Muscle of leg (tissue), 11 donors: ENCODE results near the gene ATP6V0D1. TPM values are rescaled to one million over a fixed set of nuclear protein-coding genes. Genes with fewer than 3 reads are reported as not detected.
A peak's percentile ranks its signal among the peaks of the same experiment; 100 is the strongest.

Experiments
- DNase-seq: peaks from one replicate; pipeline ENCODE4 v3.0.0; 2013
- H3K27ac ChIP-seq: one replicate; pipeline ENCODE4 v1.5.1; 2013; ENCODE audit warnings: mild to moderate bottlenecking, low read length, control low read depth
- H3K27me3 ChIP-seq: one replicate; pipeline ENCODE4 v1.6.1; 2013; ENCODE audit warnings: low read length; ENCODE audit not compliant: control insufficient read depth, insufficient read depth
- H3K36me3 ChIP-seq: one replicate; pipeline ENCODE4 v1.6.1; 2013; ENCODE audit warnings: low read length; ENCODE audit not compliant: control insufficient read depth, insufficient read depth
- H3K4me1 ChIP-seq: one replicate; pipeline ENCODE4 v1.6.1; 2013; ENCODE audit warnings: low read length; ENCODE audit not compliant: control insufficient read depth, insufficient read depth
- H3K4me3 ChIP-seq: one replicate; pipeline ENCODE4 v1.5.1; 2013; ENCODE audit warnings: low read length, control low read depth
- H3K9me3 ChIP-seq: replicated peaks from 2 replicates; pipeline ENCODE4 v1.6.1; 2013; ENCODE audit warnings: low read depth, low read length; ENCODE audit not compliant: control insufficient read depth
- WGBS: methylation state at CpG from one replicate; pipeline ENCODE4 v1.1.5; 2013; ENCODE audit warnings: missing lambda C conversion rate; ENCODE audit not compliant: insufficient coverage; 5-methylcytosine and 5-hydroxymethylcytosine counted together
- polyA plus RNA-seq, 8 donors: library from polyadenylated mRNA; unstranded; fragments of 120-200 nt; gene quantifications; one replicate each; pipeline versions ENCODE4 v1.2.1 to v1.2.3, GENCODE V29; 2013; ENCODE audit warnings: inconsistent platforms in 1 of 8, low replicate concordance in 1 of 8; ENCODE audit not compliant: insufficient read length in 8 of 8, insufficient read depth in 1 of 8
- total RNA-seq: library from RNA; stranded (reverse); fragments of 120-200 nt; gene quantifications from one replicate; pipeline ENCODE4 v1.2.4, GENCODE V29; 2013

ATP6V0D1 gene
- total and polyA plus RNA-seq, 9 donors: 43.5 to 69.0 (median 66.2) TPM

- H3K4me1 ChIP-seq: peaks cover 29% of the 10 kb centered on the region
- peak overlapping the region; percentile 94 for H3K4me3 ChIP-seq
- DNase-seq: peak; percentile 54
- H3K36me3 ChIP-seq: peaks cover 11% of the 10 kb centered on the region
- H3K27me3 ChIP-seq: no peaks in the 10 kb centered on the region
- H3K9me3 ChIP-seq: no peaks in the 10 kb centered on the region
- 8% methylated on average over 12 of the region's 17 CpGs for WGBS
- H3K27ac ChIP-seq: peak overlapping the region; percentile 92
Measured at GRCh38 chr16:67481561-67482232, 740 bp upstream of the ATP6V0D1 start.

GRCh38 chr16:67477960-67478554 lies 2.9 kb downstream of the ATP6V0D1 start:
- no peaks in the 10 kb centered on the region for H3K36me3 ChIP-seq
- WGBS: 95% methylated on average over 3 of the region's 8 CpGs
- no peak overlapping the region for H3K27ac ChIP-seq
- H3K4me3 ChIP-seq: no peak overlapping the region
- no peaks in the 10 kb centered on the region for H3K27me3 ChIP-seq
- no peaks in the 10 kb centered on the region for H3K9me3 ChIP-seq
- H3K4me1 ChIP-seq: peaks cover 29% of the 10 kb centered on the region
- no peak for DNase-seq

DNA sequence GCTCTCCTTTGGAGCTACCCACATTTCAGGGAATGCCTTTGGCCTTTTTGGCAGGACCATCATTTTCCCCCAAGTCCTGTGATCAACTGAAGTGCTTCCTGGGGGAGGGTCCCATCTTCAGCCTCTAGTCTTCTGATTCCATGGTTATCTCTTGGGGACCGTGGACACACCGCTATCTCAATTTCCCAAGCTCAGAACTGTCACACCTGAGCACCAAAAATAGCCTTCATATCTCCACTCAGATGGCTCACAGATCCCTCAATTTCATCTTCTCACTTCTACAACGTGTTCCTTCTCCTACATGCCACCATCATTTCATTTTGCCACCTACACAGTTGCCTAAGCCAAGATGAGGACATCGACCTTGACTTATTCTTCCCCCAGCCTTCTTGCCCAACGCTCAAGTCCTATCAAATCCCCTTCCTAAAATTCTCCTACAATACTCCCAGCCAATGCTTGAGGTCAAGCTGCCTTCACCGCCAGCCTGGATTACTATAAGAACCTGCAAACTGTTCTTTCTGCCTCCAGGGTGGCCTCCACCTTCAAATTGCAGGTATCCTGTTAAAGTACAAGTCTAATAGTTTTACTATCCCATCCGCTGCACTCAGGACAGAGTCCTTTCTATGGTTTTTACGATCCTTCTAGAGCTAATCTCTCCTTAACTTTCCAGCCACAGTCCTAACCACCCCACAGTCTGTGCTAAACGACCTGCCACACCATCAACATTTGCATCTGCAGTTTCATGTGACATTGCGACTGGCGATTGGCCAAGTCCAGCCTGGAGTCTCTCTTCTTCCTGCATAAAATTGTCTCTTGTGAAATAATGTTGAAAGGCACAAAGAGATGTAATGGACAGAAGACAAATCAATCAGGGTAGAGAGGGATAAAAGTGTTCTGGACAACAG lies 6.2 kb downstream of the ATP6V0D1 start:
- Histone ChIP-seq H3K36me3 (no peaks in the 10 kb centered on the region), H3K9me3 (no peaks in the 10 kb centered on the region), H3K4me3 (no peak overlapping the region), H3K27ac (no peak overlapping the region), H3K4me1 (peaks cover 26% of the 10 kb centered on the region), H3K27me3 (no peaks in the 10 kb centered on the region)
- 92% methylated on average over 8 of the region's 11 CpGs for WGBS
- DNase-seq: no peak

GRCh38 chr16:67471758-67472384 lies 9.1 kb downstream of the ATP6V0D1 start:
- WGBS: 81% methylated on average over 4 of the region's 6 CpGs
- Histone ChIP-seq H3K36me3 (no peaks in the 10 kb centered on the region), H3K9me3 (no peaks in the 10 kb centered on the region), H3K27me3 (no peaks in the 10 kb centered on the region), H3K27ac (no peak overlapping the region), H3K4me1 (peaks cover 40% of the 10 kb centered on the region), H3K4me3 (no peak overlapping the region)
- DNase-seq: no peak

DNA sequence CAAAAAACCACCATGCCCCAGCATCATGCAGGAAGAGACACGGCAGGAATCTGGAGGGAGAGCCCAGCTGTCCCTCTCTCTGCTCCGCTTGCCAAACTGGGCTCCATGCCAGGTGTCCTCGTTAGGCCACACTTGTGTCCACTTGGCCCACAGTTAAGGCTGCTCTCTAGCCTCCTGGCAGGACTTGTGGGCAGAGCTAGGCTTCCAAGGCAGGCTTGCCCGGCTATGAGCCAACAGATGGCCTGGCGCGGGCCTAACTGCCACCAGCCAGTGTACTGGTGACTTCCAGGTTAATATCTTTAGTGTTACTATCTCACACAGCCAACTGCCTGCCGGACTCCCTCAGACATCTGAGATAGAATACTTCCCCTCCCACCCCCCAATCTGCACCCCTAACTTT lies 10.6 kb downstream of the ATP6V0D1 start:
- 49% methylated on average over 7 of the region's 7 CpGs for WGBS
- no peaks in the 10 kb centered on the region for H3K36me3 ChIP-seq
- H3K4me1 ChIP-seq: peaks cover 46% of the 10 kb centered on the region
- no peaks in the 10 kb centered on the region for H3K27me3 ChIP-seq
- DNase-seq: peak; percentile 93
- no peaks in the 10 kb centered on the region for H3K9me3 ChIP-seq
- no peak overlapping the region for H3K4me3 ChIP-seq
- H3K27ac ChIP-seq: peak overlapping the region; percentile 15

GRCh38 chr16:67468731-67469130 lies 12.2 kb downstream of the ATP6V0D1 start:
- Histone ChIP-seq H3K36me3 (no peaks in the 10 kb centered on the region), H3K27me3 (no peaks in the 10 kb centered on the region), H3K27ac (no peak overlapping the region), H3K4me3 (no peak overlapping the region), H3K9me3 (no peaks in the 10 kb centered on the region), H3K4me1 (peaks cover 50% of the 10 kb centered on the region)
- WGBS: 88% methylated on average over 5 of the region's 5 CpGs
- DNase-seq: no peak

- Histone ChIP-seq H3K27ac (no peak overlapping the region), H3K27me3 (no peaks in the 10 kb centered on the region), H3K36me3 (no peaks in the 10 kb centered on the region), H3K9me3 (no peaks in the 10 kb centered on the region), H3K4me1 (peaks cover 57% of the 10 kb centered on the region), H3K4me3 (no peak overlapping the region)
- DNase-seq: no peak
- WGBS: 83% methylated on average over 5 of the region's 6 CpGs
Measured at GRCh38 chr16:67466581-67466980, 14.4 kb downstream of the ATP6V0D1 start.

- Histone ChIP-seq H3K27me3 (no peaks in the 10 kb centered on the region), H3K4me3 (no peak overlapping the region), H3K9me3 (no peaks in the 10 kb centered on the region), H3K27ac (no peak overlapping the region), H3K4me1 (peaks cover 61% of the 10 kb centered on the region), H3K36me3 (peaks cover 3% of the 10 kb centered on the region)
- no peak for DNase-seq
- WGBS: 79% methylated on average over 2 of the region's 2 CpGs
Measured at GRCh38 chr16:67464565-67464964, 16.4 kb downstream of the ATP6V0D1 start.

DNA sequence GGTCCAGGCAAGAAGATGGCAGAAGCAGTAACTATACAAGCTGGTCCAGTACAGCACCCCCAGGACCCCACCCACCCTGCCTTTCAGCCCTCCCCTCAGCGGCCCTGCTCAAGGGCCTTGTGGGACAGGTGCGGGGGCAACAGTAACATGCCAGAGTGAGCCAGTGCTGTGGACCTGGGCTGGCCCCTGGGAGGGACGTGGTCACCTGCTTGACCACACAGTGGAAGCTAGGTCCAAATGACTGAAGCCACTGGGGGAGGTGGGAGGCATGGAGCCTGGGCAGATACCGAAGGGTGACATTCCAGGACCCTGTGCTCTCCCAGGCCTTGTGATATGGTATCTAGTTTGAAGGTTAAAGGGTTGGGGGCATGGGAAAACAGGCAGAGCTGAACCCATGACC lies 17.3 kb downstream of the ATP6V0D1 start:
- H3K27me3 ChIP-seq: no peaks in the 10 kb centered on the region
- 89% methylated on average over 3 of the region's 4 CpGs for WGBS

DNA sequence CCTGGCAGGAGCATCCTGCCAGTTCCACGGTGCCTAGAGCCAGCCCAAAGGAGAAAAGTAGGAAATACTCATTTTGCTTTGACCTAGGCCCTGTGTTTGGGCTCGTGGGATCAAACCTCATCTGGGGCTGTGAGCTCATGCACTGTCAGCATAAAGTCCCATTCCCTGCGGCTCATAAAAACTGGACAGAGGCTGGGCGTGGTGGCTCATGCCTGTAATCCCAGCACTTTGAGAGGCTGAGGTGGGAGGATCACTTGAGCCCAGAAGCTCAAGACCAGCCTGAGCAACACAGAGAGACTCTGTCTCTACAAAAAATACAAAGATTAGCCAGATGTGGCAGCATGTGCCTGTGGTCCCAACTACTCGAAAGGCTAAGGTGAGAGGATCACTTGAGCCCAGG lies 17.9 kb downstream of the ATP6V0D1 start:
- peaks cover 64% of the 10 kb centered on the region for H3K4me1 ChIP-seq
- WGBS: 68% methylated on average over 5 of the region's 5 CpGs
- peaks cover 3% of the 10 kb centered on the region for H3K36me3 ChIP-seq
- no peak overlapping the region for H3K4me3 ChIP-seq
- H3K27me3 ChIP-seq: no peaks in the 10 kb centered on the region
- no peak overlapping the region for H3K27ac ChIP-seq
- no peak for DNase-seq
- no peaks in the 10 kb centered on the region for H3K9me3 ChIP-seq

More for the DNA sequence above, 17.3 kb downstream of the ATP6V0D1 start:
- no peak overlapping the region for H3K27ac ChIP-seq
- DNase-seq: no peak
- H3K9me3 ChIP-seq: no peaks in the 10 kb centered on the region
- peaks cover 61% of the 10 kb centered on the region for H3K4me1 ChIP-seq
- H3K36me3 ChIP-seq: peaks cover 3% of the 10 kb centered on the region
- H3K4me3 ChIP-seq: no peak overlapping the region
